ENCODE data around the gene NADK2. TPM values are rescaled to one million over a fixed set of nuclear protein-coding genes. Genes with fewer than 3 reads are reported as not detected.

Gene NADK2
- total RNA-seq, 2 donors from 2014 or later: 21.6 to 37.9 TPM

- H3K36me3 ChIP-seq: no peaks in the 10 kb centered on the region
- intact Hi-C loops (cut with DNase I): no loop called here
- no peak overlapping the region for H3K4me3 ChIP-seq
- no peak overlapping the region for H3K27ac ChIP-seq
- no peaks in the 10 kb centered on the region for H3K9me3 ChIP-seq
- peaks cover 4% of the 10 kb centered on the region for H3K4me1 ChIP-seq (replicated peaks)
- H3K27me3 ChIP-seq (replicated peaks; ENCODE audit: insufficient read depth): no peaks in the 10 kb centered on the region
- 98% methylated on average over 3 of the region's 3 CpGs for WGBS
- no peak for TF ChIP-seq CTCF (IDR thresholded peaks at IDR 0.05)
- no peak for TF ChIP-seq POLR2A (IDR thresholded peaks at IDR 0.05)
- TF ChIP-seq POLR2AphosphoS5 (IDR thresholded peaks at IDR 0.05): no peak
- no peak for DNase-seq (ENCODE audit: low spot score)
Measured at GRCh38 chr5:36146390-36146789, 95.3 kb downstream of the NADK2 start.

GRCh38 chr5:36145311-36145710 is 96.4 kb downstream of the NADK2 start:
- Histone ChIP-seq H3K4me3 (no peak overlapping the region), H3K36me3 (no peaks in the 10 kb centered on the region), H3K4me1 (replicated peaks) (peaks cover under 1% of the 10 kb centered on the region), H3K27ac (no peak overlapping the region), H3K27me3 (replicated peaks; ENCODE audit: insufficient read depth) (no peaks in the 10 kb centered on the region), H3K9me3 (no peaks in the 10 kb centered on the region)
- 96% methylated on average over 4 of the region's 4 CpGs for WGBS
- DNase-seq (ENCODE audit: low spot score): no peak
- intact Hi-C loops (cut with DNase I): no loop called here
- TF ChIP-seq POLR2A (IDR thresholded peaks at IDR 0.05): no peak

MicroRNAs within 50 kb of the gene (microRNA counts, 767-probe panel; counts per million panel counts)
- microRNA hsa-miR-580: 1,597 to 2,056 counts per million in 2 donors

Small RNA genes within 50 kb of the gene (microRNA-seq; reads per million reads assigned to microRNA genes)
- not detected for gene MIR580

Small RNA genes within 50 kb of the gene (small RNA-seq; reads per million reads assigned to genes)
- 0 reads per million in 2 donors for gene MIR580
- gene RNU6-1305P: 0 reads per million in 2 donors

Other genes starting within 250 kb of the NADK2 start
- gene UGT3A2, start 175.0 kb downstream of the NADK2 start, total RNA-seq: 1 to 10 TPM in 1 of 2 donors, under 1 TPM in 1; 0.55 to 4.0 TPM
- 10 to 100 TPM in 1 of 2 donors, 1 to 10 TPM in 1; 7.4 to 15.7 TPM for gene LMBRD2, start 90.0 kb downstream of the NADK2 start, total RNA-seq
- gene SKP2, start 89.8 kb downstream of the NADK2 start, total RNA-seq: 1 to 10 TPM; 7.8 to 9.3 TPM
- 10 to 100 TPM; 17.7 to 21.2 TPM for gene RANBP3L, start 60.0 kb upstream of the NADK2 start, total RNA-seq